ENCODE results near the gene PDGFRB. TPM values are rescaled to one million over a fixed set of nuclear protein-coding genes. Genes with fewer than 3 reads are reported as not detected.

The PDGFRB gene
- polyA plus RNA-seq, 3 donors, result 0.04 to 0.99 (median 0.20) TPM

- peaks cover 0 to 2% (median 0%) of the 10 kb centered on the region in 3 donors for H3K27me3 Mint-ChIP-seq (ENCODE audit: low read depth in 3 of 3)
- peaks cover 76% of the 10 kb centered on the region for H3K4me1 Mint-ChIP-seq
- H3K27ac Mint-ChIP-seq, result peak overlapping the region; percentile 78 to 94 (median 88)
- intact Hi-C loops (cut with micrococcal nuclease), result loop anchor here in 1 of 2 donors (10.0 kb wide), 1 partner anchor 699 kb away; no protein-coding TSS in a partner anchor
- H3K36me3 Mint-ChIP-seq, result peaks cover 62 to 80% of the 10 kb centered on the region in 2 donors
- H3K79me2 ChIP-seq (ENCODE audit: insufficient read depth, low read length), result peaks cover 67% of the 10 kb centered on the region
- no peaks in the 10 kb centered on the region for H3K27me3 ChIP-seq (ENCODE audit: control insufficient read depth in 2 of 2, insufficient read depth in 2 of 2, low read length in 2 of 2)
- no peaks in the 10 kb centered on the region for H3K9me3 ChIP-seq (replicated peaks in 1 of 2; ENCODE audit: control insufficient read depth in 1 of 2, insufficient read depth in 1 of 2, low read length in 2 of 2)
- no peak overlapping the region for H2AFZ ChIP-seq (ENCODE audit: insufficient read depth, low read depth, low read length, poor library complexity, severe bottlenecking)
- peak overlapping the region; percentile 10 for H3K9ac ChIP-seq (ENCODE audit: insufficient read depth, low read length, poor library complexity, severe bottlenecking)
- 18% methylated on average over 7 of the region's 10 CpGs for WGBS (ENCODE audit: insufficient coverage)
- peak overlapping the region; percentile 52 to 80 for H3K27ac ChIP-seq (ENCODE audit: low read depth in 1 of 2, low read length in 2 of 2)
- H4K20me1 ChIP-seq (ENCODE audit: insufficient read depth, low read length), result peaks cover 99% of the 10 kb centered on the region
- H3K4me3 ChIP-seq (replicated peaks in 1 of 3; ENCODE audit: low read depth in 2 of 3, low read length in 3 of 3), result peak overlapping the region in 1 of 3 experiments; percentile 8
- DNase-seq, result peak; percentile 40 to 70 (median 53)
- H3K4me2 ChIP-seq (replicated peaks; ENCODE audit: extremely low read depth, low read length, poor library complexity, severe bottlenecking), result peak overlapping the region; percentile 25
- peaks cover 73 to 82% of the 10 kb centered on the region in 2 donors for H3K4me1 ChIP-seq (ENCODE audit: control insufficient read depth in 1 of 2, insufficient read depth in 2 of 2, low read length in 2 of 2)
- H3K9me3 Mint-ChIP-seq, result no peaks in the 10 kb centered on the region
- peaks cover 98 to 99% of the 10 kb centered on the region in 2 donors for H3K36me3 ChIP-seq (replicated peaks in 1 of 2; ENCODE audit: control insufficient read depth in 1 of 2, insufficient read depth in 2 of 2, low read length in 2 of 2)
- peak overlapping the region in 1 of 2 donors; percentile 19 for H3K4me3 Mint-ChIP-seq
- TF ChIP-seq CTCF (IDR thresholded peaks at IDR 0.05), result no peak
Measured at GRCh38 chr5:150065886-150066285, 89.8 kb downstream of the PDGFRB start.

GRCh38 chr5:150065346-150065745 is 90.3 kb downstream of the PDGFRB start:
- Histone ChIP-seq H3K9me3 (replicated peaks in 1 of 2; ENCODE audit: control insufficient read depth in 1 of 2, insufficient read depth in 1 of 2, low read length in 2 of 2) (no peaks in the 10 kb centered on the region), H3K4me1 (ENCODE audit: control insufficient read depth in 1 of 2, insufficient read depth in 2 of 2, low read length in 2 of 2) (peaks cover 75 to 82% of the 10 kb centered on the region in 2 donors), H4K20me1 (ENCODE audit: insufficient read depth, low read length) (peaks cover 99% of the 10 kb centered on the region), H3K9ac (ENCODE audit: insufficient read depth, low read length, poor library complexity, severe bottlenecking) (peak overlapping the region; percentile 10), H3K4me2 (replicated peaks; ENCODE audit: extremely low read depth, low read length, poor library complexity, severe bottlenecking) (peak overlapping the region; percentile 25), H3K4me3 (replicated peaks in 1 of 3; ENCODE audit: low read depth in 2 of 3, low read length in 3 of 3) (peak overlapping the region in 1 of 3 experiments; percentile 8), H3K36me3 (replicated peaks in 1 of 2; ENCODE audit: control insufficient read depth in 1 of 2, insufficient read depth in 2 of 2, low read length in 2 of 2) (peaks cover 98 to 99% of the 10 kb centered on the region in 2 donors), H3K79me2 (ENCODE audit: insufficient read depth, low read length) (peaks cover 61% of the 10 kb centered on the region), H3K27me3 (ENCODE audit: control insufficient read depth in 2 of 2, insufficient read depth in 2 of 2, low read length in 2 of 2) (no peaks in the 10 kb centered on the region), H3K27ac (ENCODE audit: low read depth in 1 of 2, low read length in 2 of 2) (peak overlapping the region; percentile 52 to 80), H2AFZ (ENCODE audit: insufficient read depth, low read depth, low read length, poor library complexity, severe bottlenecking) (no peak overlapping the region)
- peaks cover 77% of the 10 kb centered on the region for H3K4me1 Mint-ChIP-seq
- peaks cover 0 to 3% (median 0%) of the 10 kb centered on the region in 7 donors for H3K9me3 Mint-ChIP-seq
- peaks cover 67 to 80% of the 10 kb centered on the region in 2 donors for H3K36me3 Mint-ChIP-seq
- intact Hi-C loops (cut with micrococcal nuclease), result loop anchor here in 1 of 2 donors (10.0 kb wide), 1 partner anchor 699 kb away; no protein-coding TSS in a partner anchor
- peak in 2 of 3 donors; percentile 35 to 64 for DNase-seq
- WGBS (ENCODE audit: insufficient coverage), result 61% methylated on average over 6 of the region's 6 CpGs
- peak overlapping the region; percentile 76 to 94 (median 86) for H3K27ac Mint-ChIP-seq
- no peak for TF ChIP-seq CTCF (IDR thresholded peaks at IDR 0.05)
- H3K4me3 Mint-ChIP-seq, result no peak overlapping the region
- peaks cover 0 to 2% (median 0%) of the 10 kb centered on the region in 3 donors for H3K27me3 Mint-ChIP-seq (ENCODE audit: low read depth in 3 of 3)
